ENCODE measurements around the gene TENM3.

GRCh38 chr4:182746876-182747275 lies 503.7 kb downstream of the TENM3 start:
- no peak for TF ChIP-seq POLR2A (IDR thresholded peaks at IDR 0.05)
- TF ChIP-seq CTCF (IDR thresholded peaks at IDR 0.05), result no peak

All from uterus (tissue), 2 donors.